ENCODE measurements around the gene NBPF12. TPM values are rescaled to one million over a fixed set of nuclear protein-coding genes. Genes with fewer than 3 reads are reported as not detected.
A peak's percentile ranks its signal among the peaks of the same experiment; 100 is the strongest.
"Not testable (repeated sequence)": the region's sequence is repeated elsewhere in the genome, so short reads cannot be mapped to it uniquely, and the experiment has no call there.

NBPF12 gene
- total RNA-seq, 1 donor from 2014 or later = 2.5 TPM

- H3K9me3 ChIP-seq (replicated peaks); intact Hi-C loops (cut with micrococcal nuclease); H3K27me3 ChIP-seq (ENCODE audit: low read depth); DNase-seq; H3K27ac ChIP-seq (replicated peaks); H3K36me3 ChIP-seq; H3K4me3 ChIP-seq: not testable (repeated sequence)
- peaks cover 17% of the 10 kb centered on the region for H3K4me1 ChIP-seq
Observed at GRCh38 chr1:146940293-146940692, 2.2 kb downstream of the NBPF12 start.

- H3K27ac ChIP-seq (replicated peaks); H3K27me3 ChIP-seq (ENCODE audit: low read depth); DNase-seq; H3K9me3 ChIP-seq (replicated peaks); H3K36me3 ChIP-seq; H3K4me3 ChIP-seq; intact Hi-C loops (cut with micrococcal nuclease): not testable (repeated sequence)
- peaks cover 15% of the 10 kb centered on the region for H3K4me1 ChIP-seq
Observed at GRCh38 chr1:146943342-146943886, 5.3 kb downstream of the NBPF12 start.

- DNase-seq; intact Hi-C loops (cut with micrococcal nuclease); H3K4me1 ChIP-seq; H3K27me3 ChIP-seq (ENCODE audit: low read depth); H3K4me3 ChIP-seq; H3K9me3 ChIP-seq (replicated peaks); H3K27ac ChIP-seq (replicated peaks): not testable (repeated sequence)
- H3K36me3 ChIP-seq = peaks cover 11% of the 10 kb centered on the region
Observed at GRCh38 chr1:146948127-146948526, 10.0 kb downstream of the NBPF12 start.

GRCh38 chr1:146964340-146964739 is 26.2 kb downstream of the NBPF12 start:
- DNase-seq; intact Hi-C loops (cut with micrococcal nuclease); H3K27me3 ChIP-seq (ENCODE audit: low read depth); H3K4me3 ChIP-seq; H3K4me1 ChIP-seq; H3K9me3 ChIP-seq (replicated peaks); H3K27ac ChIP-seq (replicated peaks): not testable (repeated sequence)
- peaks cover 10% of the 10 kb centered on the region for H3K36me3 ChIP-seq

GRCh38 chr1:146966351-146966750 is 28.2 kb downstream of the NBPF12 start:
- H3K4me1 ChIP-seq; H3K27me3 ChIP-seq (ENCODE audit: low read depth); intact Hi-C loops (cut with micrococcal nuclease); DNase-seq; H3K27ac ChIP-seq (replicated peaks); H3K4me3 ChIP-seq; H3K9me3 ChIP-seq (replicated peaks): not testable (repeated sequence)
- peaks cover 18% of the 10 kb centered on the region for H3K36me3 ChIP-seq
- TF ChIP-seq, protein P1, sequence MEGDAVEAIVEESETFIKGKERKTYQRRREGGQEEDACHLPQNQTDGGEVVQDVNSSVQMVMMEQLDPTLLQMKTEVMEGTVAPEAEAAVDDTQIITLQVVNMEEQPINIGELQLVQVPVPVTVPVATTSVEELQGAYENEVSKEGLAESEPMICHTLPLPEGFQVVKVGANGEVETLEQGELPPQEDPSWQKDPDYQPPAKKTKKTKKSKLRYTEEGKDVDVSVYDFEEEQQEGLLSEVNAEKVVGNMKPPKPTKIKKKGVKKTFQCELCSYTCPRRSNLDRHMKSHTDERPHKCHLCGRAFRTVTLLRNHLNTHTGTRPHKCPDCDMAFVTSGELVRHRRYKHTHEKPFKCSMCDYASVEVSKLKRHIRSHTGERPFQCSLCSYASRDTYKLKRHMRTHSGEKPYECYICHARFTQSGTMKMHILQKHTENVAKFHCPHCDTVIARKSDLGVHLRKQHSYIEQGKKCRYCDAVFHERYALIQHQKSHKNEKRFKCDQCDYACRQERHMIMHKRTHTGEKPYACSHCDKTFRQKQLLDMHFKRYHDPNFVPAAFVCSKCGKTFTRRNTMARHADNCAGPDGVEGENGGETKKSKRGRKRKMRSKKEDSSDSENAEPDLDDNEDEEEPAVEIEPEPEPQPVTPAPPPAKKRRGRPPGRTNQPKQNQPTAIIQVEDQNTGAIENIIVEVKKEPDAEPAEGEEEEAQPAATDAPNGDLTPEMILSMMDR (IDR thresholded peaks at IDR 0.05; ENCODE audit: borderline replicate concordance) = peak; percentile 42

GRCh38 chr1:146970656-146971055 is 32.5 kb downstream of the NBPF12 start:
- H3K27ac ChIP-seq (replicated peaks); DNase-seq; H3K27me3 ChIP-seq (ENCODE audit: low read depth); H3K9me3 ChIP-seq (replicated peaks); H3K4me3 ChIP-seq; intact Hi-C loops (cut with micrococcal nuclease); H3K4me1 ChIP-seq: not testable (repeated sequence)
- peaks cover 13% of the 10 kb centered on the region for H3K36me3 ChIP-seq

GRCh38 chr1:146972681-146973080 is 34.6 kb downstream of the NBPF12 start:
- peaks cover 13% of the 10 kb centered on the region for H3K36me3 ChIP-seq
- H3K27ac ChIP-seq (replicated peaks); H3K4me1 ChIP-seq; intact Hi-C loops (cut with micrococcal nuclease); H3K4me3 ChIP-seq; H3K27me3 ChIP-seq (ENCODE audit: low read depth); DNase-seq; H3K9me3 ChIP-seq (replicated peaks): not testable (repeated sequence)

DNA sequence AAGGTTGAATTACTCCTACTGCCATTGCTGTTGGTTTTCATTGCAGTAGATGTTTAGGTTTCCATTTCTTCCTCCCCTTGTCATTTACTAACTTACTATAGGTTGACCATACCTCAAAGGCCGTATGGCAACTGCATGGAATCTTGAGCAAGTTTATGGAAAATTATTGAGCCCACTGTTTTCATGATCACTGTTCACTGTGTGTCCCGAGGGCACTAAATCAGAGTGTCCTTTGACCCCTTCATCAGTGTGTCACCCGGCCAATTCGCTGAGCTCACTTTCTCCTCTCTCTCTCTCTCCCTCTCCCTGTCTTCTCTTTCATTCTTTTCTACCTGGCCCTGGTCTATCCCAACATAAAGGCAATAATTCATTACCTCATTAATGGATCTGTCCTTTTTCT is 47.7 kb downstream of the NBPF12 start:
- intact Hi-C loops (cut with micrococcal nuclease); H3K9me3 ChIP-seq (replicated peaks); H3K4me3 ChIP-seq; H3K4me1 ChIP-seq; DNase-seq; H3K27ac ChIP-seq (replicated peaks); H3K27me3 ChIP-seq (ENCODE audit: low read depth): not testable (repeated sequence)
- peaks cover 15% of the 10 kb centered on the region for H3K36me3 ChIP-seq

DNA sequence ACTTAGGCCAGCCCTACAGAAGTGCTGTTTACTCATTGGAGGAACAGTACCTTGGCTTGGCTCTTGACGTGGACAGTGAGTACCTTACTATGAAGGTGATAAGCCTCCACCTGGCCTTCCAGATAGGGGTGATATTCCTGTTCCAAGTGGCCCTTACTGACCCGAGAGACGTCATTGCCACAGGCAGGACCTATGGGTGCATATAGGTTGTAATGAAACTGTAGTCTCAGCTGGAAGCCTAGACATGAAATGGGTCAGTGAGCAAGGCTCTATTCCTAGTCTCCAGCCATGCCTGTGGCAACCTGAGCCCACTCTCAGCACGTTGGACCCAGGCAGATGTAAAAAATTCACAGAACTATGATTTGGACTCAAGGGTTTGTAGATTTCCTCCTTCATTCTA is 48.3 kb downstream of the NBPF12 start:
- H3K4me3 ChIP-seq; H3K27ac ChIP-seq (replicated peaks); H3K9me3 ChIP-seq (replicated peaks); DNase-seq; H3K4me1 ChIP-seq; H3K27me3 ChIP-seq (ENCODE audit: low read depth); intact Hi-C loops (cut with micrococcal nuclease): not testable (repeated sequence)
- peaks cover 17% of the 10 kb centered on the region for H3K36me3 ChIP-seq

DNA sequence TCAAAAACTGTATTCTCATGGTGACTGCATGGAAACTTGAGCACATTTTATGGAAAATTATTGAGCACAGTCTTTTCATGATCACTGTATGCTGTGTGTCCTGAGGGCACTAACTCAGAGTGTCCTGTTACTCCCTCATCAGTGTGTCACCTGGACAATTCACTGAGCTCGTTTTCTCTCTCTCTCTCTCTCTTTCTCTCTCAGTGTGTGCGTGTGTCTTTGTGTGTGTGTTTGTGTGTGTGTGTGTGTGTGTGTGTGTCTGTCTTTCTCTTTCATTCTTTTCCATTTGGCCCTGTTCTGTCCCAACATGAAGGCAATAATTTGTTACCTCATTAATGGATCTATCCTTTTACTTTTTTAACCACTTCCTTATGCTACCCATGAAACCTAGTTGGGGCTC is 49.4 kb downstream of the NBPF12 start:
- intact Hi-C loops (cut with micrococcal nuclease); H3K27ac ChIP-seq (replicated peaks); H3K4me1 ChIP-seq; H3K9me3 ChIP-seq (replicated peaks); DNase-seq; H3K4me3 ChIP-seq; H3K27me3 ChIP-seq (ENCODE audit: low read depth): not testable (repeated sequence)
- H3K36me3 ChIP-seq = peaks cover 16% of the 10 kb centered on the region

DNA sequence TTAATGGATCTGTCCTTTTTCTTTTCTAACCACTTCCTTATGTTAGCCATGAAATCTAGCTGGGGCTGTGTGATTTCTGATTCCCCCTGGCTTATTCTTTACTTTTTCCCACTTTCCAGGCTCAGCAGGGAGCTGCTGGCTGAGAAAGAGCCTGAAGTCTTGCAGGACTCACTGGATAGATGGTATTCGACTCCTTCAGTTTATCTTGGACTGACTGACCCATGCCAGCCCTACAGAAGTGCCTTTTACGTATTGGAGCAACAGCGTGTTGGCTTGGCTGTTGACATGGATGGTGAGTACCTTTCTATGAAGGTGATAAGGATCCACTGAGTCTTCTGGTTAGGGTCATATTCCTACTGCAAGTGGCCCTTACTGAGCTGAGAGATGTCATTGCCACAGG is 51.3 kb downstream of the NBPF12 start:
- not testable (repeated sequence) for DNase-seq

DNA sequence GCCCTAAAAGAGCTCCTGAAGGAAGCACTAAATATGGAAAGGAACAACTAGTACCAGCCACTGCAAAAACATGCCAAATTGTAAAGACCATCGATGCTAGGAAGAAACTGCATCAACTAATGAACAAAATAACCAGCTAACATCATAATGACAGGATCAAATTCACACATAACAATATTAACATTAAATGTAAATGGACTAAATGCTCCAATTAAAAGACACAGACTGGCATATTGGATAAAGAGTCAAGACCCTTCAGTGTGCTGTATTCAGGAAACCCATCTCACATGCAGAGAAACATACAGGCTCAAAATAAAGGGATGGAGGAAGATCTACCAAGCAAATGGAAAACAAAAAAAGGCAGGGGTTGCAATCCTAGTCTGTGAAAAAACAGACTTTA is 70.4 kb downstream of the NBPF12 start:
- DNase-seq; H3K27me3 ChIP-seq (ENCODE audit: low read depth): not testable (repeated sequence)
- H3K9me3 ChIP-seq (replicated peaks) = peaks cover 16% of the 10 kb centered on the region

More for the DNA sequence above, 51.3 kb downstream of the NBPF12 start:
- H3K9me3 ChIP-seq (replicated peaks); H3K4me3 ChIP-seq; intact Hi-C loops (cut with micrococcal nuclease); H3K27ac ChIP-seq (replicated peaks); H3K4me1 ChIP-seq; H3K27me3 ChIP-seq (ENCODE audit: low read depth): not testable (repeated sequence)
- H3K36me3 ChIP-seq = peaks cover 16% of the 10 kb centered on the region

DNA sequence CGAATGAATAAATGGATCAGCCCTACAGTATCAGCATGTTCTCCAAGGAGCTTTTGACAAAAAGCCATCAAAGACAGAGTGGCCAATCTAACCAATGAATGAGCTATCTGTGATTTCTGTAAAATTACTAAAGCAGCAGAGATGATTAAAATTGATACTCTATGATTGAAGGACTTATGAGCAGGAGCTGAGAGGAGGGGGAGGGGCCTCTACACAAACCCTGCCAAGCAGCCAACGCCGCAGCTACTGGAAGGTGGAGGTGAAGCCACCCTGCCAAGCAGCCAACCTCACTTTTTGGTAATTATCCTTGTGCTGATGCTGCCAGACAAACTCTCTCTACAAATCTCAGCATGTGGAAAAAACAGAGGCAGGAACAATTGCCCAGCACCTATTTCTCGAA is 88.9 kb downstream of the NBPF12 start:
- H3K27ac ChIP-seq (replicated peaks); H3K36me3 ChIP-seq; DNase-seq; H3K4me3 ChIP-seq; H3K4me1 ChIP-seq; H3K9me3 ChIP-seq (replicated peaks); intact Hi-C loops (cut with micrococcal nuclease): not testable (repeated sequence)
- peaks cover 54% of the 10 kb centered on the region for H3K27me3 ChIP-seq (ENCODE audit: low read depth)

More for the DNA sequence above, 70.4 kb downstream of the NBPF12 start:
- H3K27ac ChIP-seq (replicated peaks); H3K4me3 ChIP-seq; H3K36me3 ChIP-seq; H3K4me1 ChIP-seq; intact Hi-C loops (cut with micrococcal nuclease): not testable (repeated sequence)
